Body of pancreas (tissue), 4 donors: Measurements from ENCODE around the gene PLXNC1. TPM values are rescaled to one million over a fixed set of nuclear protein-coding genes. Genes with fewer than 3 reads are reported as not detected.

Experiments used
- ATAC-seq: fragments of 150-250 bp; one replicate; pipeline ENCODE4 v1.9.1; 2016
- DNase-seq, 4 donors: peaks; one replicate each; pipeline ENCODE4 v3.0.0-alpha.2; 2019
- H3K27ac ChIP-seq, 4 donors: fragments of 200-600 bp; sonication (generic); 1 replicate in 3 of 4; 2 replicates in 1 of 4; pipeline versions ENCODE4 v1.5.1 to v1.6.1; 2016 to 2019; ENCODE audit warnings: mild to moderate bottlenecking in 1 of 4, mixed read lengths in 1 of 4, moderate library complexity in 1 of 4
- H3K27me3 ChIP-seq, 2 donors: fragments of 200-600 bp; sonication (generic); one replicate each; pipeline ENCODE4 v1.6.0; 2016; ENCODE audit warnings: mild to moderate bottlenecking in 1 of 2
- H3K36me3 ChIP-seq, 2 donors: fragments of 200-600 bp; sonication (generic); replicated peaks in 1 of 2; 2 replicates each; pipeline ENCODE4 v1.5.1; 2016; ENCODE audit warnings: low read depth in 2 of 2; ENCODE audit not compliant: insufficient read depth in 1 of 2
- H3K4me1 ChIP-seq: fragments of 200-600 bp; sonication (generic); one replicate; pipeline ENCODE4 v1.6.0; 2016
- H3K4me3 ChIP-seq, 2 donors: fragments of 200-600 bp; sonication (generic); 1 replicate in 1 of 2; 2 replicates in 1 of 2; pipeline ENCODE4 v1.5.1; 2016 to 2019
- H3K9me3 ChIP-seq, 3 donors: fragments of 200-600 bp; sonication (generic); 1 replicate in 2 of 3; 2 replicates in 1 of 3; pipeline ENCODE4 v1.5.1; 2016
- POLR2A ChIP-seq, 3 donors: fragments of 450-650 bp; IDR thresholded peaks; one replicate each; pipeline ENCODE4 v1.6.1; 2016; ENCODE audit warnings: antibody characterized with exemption in 3 of 3, mild to moderate bottlenecking in 2 of 3
- WGBS, 2 donors: methylation state at CpG; one replicate each; pipeline ENCODE4 v1.1.5; 2017; 5-methylcytosine and 5-hydroxymethylcytosine counted together
- intact Hi-C: fragments of 100-400 bp; cut with DNase I; formaldehyde crosslinking; loops from one replicate; pipeline ENCODE4 v1.15.1; 2023
- total RNA-seq, 2 donors: library from RNA; depleted of rRNA; stranded (reverse); fragments of >200 nt; gene quantifications; one replicate each; pipeline ENCODE4 v1.1.0, GENCODE V29; 2016
- TF ChIP-seq, protein P1 (sequence below), 7 experiments: fragments of 450-650 bp in 4 of 7; fragments of 200-600 bp in 3 of 7; sonication (generic) in 3 of 7; IDR thresholded peaks; one replicate each; pipeline ENCODE4 v1.5.1; 2016 to 2019; ENCODE audit warnings: antibody characterized with exemption in 7 of 7

Gene PLXNC1
- total RNA-seq, 2 donors from 2014 or later, result 3.9 to 4.9 TPM

DNA sequence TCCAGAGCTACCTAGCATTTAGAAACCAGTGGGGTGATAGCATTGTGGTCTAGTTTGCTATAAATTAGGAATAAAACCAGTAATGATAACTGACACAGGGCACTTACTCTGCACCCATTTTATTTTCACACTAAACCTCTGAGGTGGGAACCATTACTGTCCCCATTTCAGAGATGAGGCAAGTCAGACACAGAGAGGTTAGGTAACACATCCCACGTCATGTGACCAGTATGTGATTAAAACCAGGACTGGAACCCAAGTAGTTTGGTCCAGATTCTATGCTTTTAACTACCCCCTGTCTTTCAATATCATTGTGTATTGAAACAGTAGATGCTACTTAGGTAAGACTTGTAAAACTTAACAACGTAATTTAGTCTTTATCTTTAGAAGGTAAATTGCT is 110.2 kb downstream of the PLXNC1 start:
- Histone ChIP-seq H3K27me3 (no peaks in the 10 kb centered on the region), H3K27ac (no peak overlapping the region), H3K4me3 (no peak overlapping the region), H3K4me1 (peaks cover 13% of the 10 kb centered on the region), H3K9me3 (no peaks in the 10 kb centered on the region), H3K36me3 (no peaks in the 10 kb centered on the region)
- no peak for TF ChIP-seq POLR2A (IDR thresholded peaks at IDR 0.05)
- TF ChIP-seq, protein P1, sequence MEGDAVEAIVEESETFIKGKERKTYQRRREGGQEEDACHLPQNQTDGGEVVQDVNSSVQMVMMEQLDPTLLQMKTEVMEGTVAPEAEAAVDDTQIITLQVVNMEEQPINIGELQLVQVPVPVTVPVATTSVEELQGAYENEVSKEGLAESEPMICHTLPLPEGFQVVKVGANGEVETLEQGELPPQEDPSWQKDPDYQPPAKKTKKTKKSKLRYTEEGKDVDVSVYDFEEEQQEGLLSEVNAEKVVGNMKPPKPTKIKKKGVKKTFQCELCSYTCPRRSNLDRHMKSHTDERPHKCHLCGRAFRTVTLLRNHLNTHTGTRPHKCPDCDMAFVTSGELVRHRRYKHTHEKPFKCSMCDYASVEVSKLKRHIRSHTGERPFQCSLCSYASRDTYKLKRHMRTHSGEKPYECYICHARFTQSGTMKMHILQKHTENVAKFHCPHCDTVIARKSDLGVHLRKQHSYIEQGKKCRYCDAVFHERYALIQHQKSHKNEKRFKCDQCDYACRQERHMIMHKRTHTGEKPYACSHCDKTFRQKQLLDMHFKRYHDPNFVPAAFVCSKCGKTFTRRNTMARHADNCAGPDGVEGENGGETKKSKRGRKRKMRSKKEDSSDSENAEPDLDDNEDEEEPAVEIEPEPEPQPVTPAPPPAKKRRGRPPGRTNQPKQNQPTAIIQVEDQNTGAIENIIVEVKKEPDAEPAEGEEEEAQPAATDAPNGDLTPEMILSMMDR (IDR thresholded peaks at IDR 0.05), result no peak
- intact Hi-C loops, result no loop called here
- WGBS, 2 donors, result 35 to 51% methylated on average over 2 of the region's 2 CpGs
- no peak for ATAC-seq
- DNase-seq, result no peak

DNA sequence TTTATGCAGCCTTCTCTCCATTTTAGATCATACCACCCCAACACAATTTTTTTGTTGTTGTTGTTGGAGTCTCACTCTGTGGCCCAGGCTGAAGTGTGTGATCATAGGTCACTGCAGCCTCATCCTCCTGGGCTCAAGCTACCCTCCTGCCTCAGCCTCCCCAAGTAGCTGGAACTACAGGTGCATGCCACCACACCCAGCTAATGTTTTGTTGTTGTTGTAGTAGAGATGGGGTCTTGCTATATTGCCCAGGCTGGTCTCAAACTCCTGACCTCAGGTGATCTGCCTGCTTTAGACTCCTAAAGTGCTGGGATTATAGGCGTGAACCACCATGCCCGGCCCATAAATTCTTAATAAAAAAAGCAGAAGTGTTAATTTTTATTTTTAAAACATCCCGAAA is 111.6 kb downstream of the PLXNC1 start:
- 74 to 90% methylated on average over 3 of the region's 3 CpGs for WGBS, 2 donors
- intact Hi-C loops, result no loop called here
- no peak for DNase-seq
- ATAC-seq, result no peak
- H3K36me3 ChIP-seq, result no peaks in the 10 kb centered on the region
- no peaks in the 10 kb centered on the region for H3K27me3 ChIP-seq
- no peaks in the 10 kb centered on the region for H3K9me3 ChIP-seq
- H3K4me1 ChIP-seq, result peaks cover 13% of the 10 kb centered on the region
- no peak for TF ChIP-seq POLR2A (IDR thresholded peaks at IDR 0.05)
- TF ChIP-seq, protein P1 (IDR thresholded peaks at IDR 0.05), result no peak
- H3K27ac ChIP-seq, result no peak overlapping the region
- no peak overlapping the region for H3K4me3 ChIP-seq

DNA sequence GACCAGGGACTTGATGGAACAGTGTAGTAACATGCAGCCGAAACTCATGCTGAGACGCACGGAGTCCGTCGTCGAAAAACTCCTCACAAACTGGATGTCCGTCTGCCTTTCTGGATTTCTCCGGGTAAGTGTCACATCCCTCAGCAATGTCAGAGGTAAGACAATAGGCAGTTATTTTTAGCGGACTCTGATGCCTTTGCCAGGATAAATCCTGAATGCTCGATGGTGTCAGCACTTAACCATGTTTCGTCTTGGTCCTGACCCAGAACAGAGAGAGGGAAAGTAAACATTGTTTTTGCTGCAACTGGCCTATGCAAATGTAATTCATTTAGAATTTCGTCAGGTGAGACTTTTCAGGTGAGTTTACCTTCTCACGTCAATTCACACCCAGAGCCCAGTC is 112.3 kb downstream of the PLXNC1 start:
- peaks cover 13% of the 10 kb centered on the region for H3K4me1 ChIP-seq
- no peak for DNase-seq
- no peak overlapping the region for H3K27ac ChIP-seq
- WGBS, 2 donors, result 85 to 87% methylated on average over 13 of the region's 13 CpGs
- intact Hi-C loops, result no loop called here
- H3K36me3 ChIP-seq, result no peaks in the 10 kb centered on the region
- H3K9me3 ChIP-seq, result no peaks in the 10 kb centered on the region
- no peaks in the 10 kb centered on the region for H3K27me3 ChIP-seq
- no peak for ATAC-seq
- TF ChIP-seq, protein P1 (IDR thresholded peaks at IDR 0.05), result no peak
- no peak for TF ChIP-seq POLR2A (IDR thresholded peaks at IDR 0.05)
- no peak overlapping the region for H3K4me3 ChIP-seq

DNA sequence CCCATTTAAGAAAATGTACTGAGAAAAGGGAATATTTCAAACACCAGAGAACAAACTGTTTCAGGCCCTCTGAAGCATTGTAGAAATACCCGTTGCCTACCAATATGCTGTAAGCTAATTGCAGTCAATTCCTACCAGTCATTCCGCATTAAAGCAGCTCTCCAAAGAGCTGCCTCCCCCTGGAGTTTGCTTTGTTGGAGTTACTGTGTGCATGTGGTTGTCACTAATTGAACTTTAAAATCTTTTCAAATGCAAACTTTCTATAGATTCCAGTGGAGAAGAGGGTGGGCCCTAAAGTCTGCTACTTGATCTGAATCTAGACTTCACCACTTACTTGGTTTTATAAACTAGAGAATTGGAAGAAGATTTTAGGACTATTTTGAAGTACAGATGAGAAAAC is 112.7 kb downstream of the PLXNC1 start:
- WGBS, 2 donors, result 90 to 96% methylated on average over 2 of the region's 2 CpGs
- intact Hi-C loops, result no loop called here
- no peak overlapping the region for H3K27ac ChIP-seq
- H3K9me3 ChIP-seq, result no peaks in the 10 kb centered on the region
- H3K36me3 ChIP-seq, result no peaks in the 10 kb centered on the region
- no peak for DNase-seq
- H3K4me3 ChIP-seq, result no peak overlapping the region
- no peaks in the 10 kb centered on the region for H3K27me3 ChIP-seq
- no peak for TF ChIP-seq POLR2A (IDR thresholded peaks at IDR 0.05)
- TF ChIP-seq, protein P1 (IDR thresholded peaks at IDR 0.05), result no peak
- no peak for ATAC-seq
- H3K4me1 ChIP-seq, result peaks cover 13% of the 10 kb centered on the region

DNA sequence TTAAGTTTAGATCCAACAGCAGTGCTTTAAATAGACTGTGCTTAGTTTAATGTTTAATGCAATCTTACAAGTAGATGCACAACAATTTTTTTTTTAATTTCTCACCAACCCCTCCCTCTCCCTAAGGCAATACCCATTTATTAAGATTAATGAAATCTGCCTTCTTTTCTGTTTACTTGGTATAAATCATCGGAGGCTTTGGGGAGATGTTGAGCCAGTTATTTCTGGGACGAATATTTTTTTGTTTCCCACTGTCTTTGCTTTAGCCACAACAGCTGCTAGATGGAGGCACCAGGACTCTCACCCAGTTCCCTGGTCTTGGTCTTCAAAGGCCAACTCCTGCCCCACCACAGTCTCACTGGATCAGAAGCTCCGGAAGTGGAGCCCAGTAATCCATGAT is 113.4 kb downstream of the PLXNC1 start:
- DNase-seq (no peak), ATAC-seq (no peak)
- H3K4me3 ChIP-seq, result no peak overlapping the region
- no peaks in the 10 kb centered on the region for H3K9me3 ChIP-seq
- WGBS, 2 donors, result 40 to 44% methylated on average over 3 of the region's 3 CpGs
- intact Hi-C loops, result no loop called here
- peak overlapping the region in 3 of 4 donors; percentile 70 to 74 (median 72) for H3K27ac ChIP-seq
- no peaks in the 10 kb centered on the region for H3K27me3 ChIP-seq
- H3K4me1 ChIP-seq, result peaks cover 13% of the 10 kb centered on the region
- H3K36me3 ChIP-seq, result no peaks in the 10 kb centered on the region
- TF ChIP-seq, protein P1 (IDR thresholded peaks at IDR 0.05), result no peak
- TF ChIP-seq POLR2A (IDR thresholded peaks at IDR 0.05), result no peak
